Psoas muscle (tissue), 8 donors: ENCODE data around the gene TXNDC15. TPM values are rescaled to one million over a fixed set of nuclear protein-coding genes. Genes with fewer than 3 reads are reported as not detected.
"Not testable (repeated sequence)": the region's sequence is repeated elsewhere in the genome, so short reads cannot be mapped to it uniquely, and the experiment has no call there.

ENCODE experiments used
- ATAC-seq, 4 donors: fragments of 200-7000 bp; cut with Tn5 transposase; one replicate each; pipeline ENCODE4 v1.9.1; 2020; ENCODE audit warnings: moderate library complexity in 3 of 4, mild to moderate bottlenecking in 2 of 4
- DNase-seq, 2 donors: peaks; one replicate each; pipeline ENCODE4 v3.0.0-alpha.2; 2020
- H3K27ac ChIP-seq: fragments of 200-600 bp; one replicate; pipeline ENCODE4 v1.8.0; 2022
- H3K27me3 ChIP-seq, 3 donors: fragments of 200-600 bp in 1 of 3; one replicate each; pipeline versions ENCODE4 v1.6.1 to v1.8.0; 2013 to 2022; ENCODE audit warnings: low read length in 2 of 3, mild to moderate bottlenecking in 2 of 3, moderate library complexity in 1 of 3; ENCODE audit not compliant: insufficient read depth in 3 of 3
- H3K36me3 ChIP-seq, 2 donors: fragments of 200-600 bp in 1 of 2; one replicate each; pipeline versions ENCODE4 v1.6.1 to v1.8.0; 2013 to 2022; ENCODE audit warnings: low read depth in 1 of 2, mild to moderate bottlenecking in 1 of 2, moderate library complexity in 1 of 2; ENCODE audit not compliant: insufficient read depth in 1 of 2
- H3K4me1 ChIP-seq: fragments of 200-600 bp; one replicate; pipeline ENCODE4 v1.8.0; 2022
- H3K4me3 ChIP-seq: fragments of 200-600 bp; one replicate; pipeline ENCODE4 v1.8.0; 2022; ENCODE audit warnings: mild to moderate bottlenecking
- H3K9me3 ChIP-seq: fragments of 200-600 bp; one replicate; pipeline ENCODE4 v1.8.0; 2022
- WGBS, 3 donors: extraction: QIAGEN DNeasy Blood & Tissue Kit; methylation state at CpG; one replicate each; pipeline versions ENCODE4 v1.1.6 to v1.1.7; 2013; 5-methylcytosine and 5-hydroxymethylcytosine counted together
- intact Hi-C, 2 donors: fragments of 100-400 bp; cut with DNase I; formaldehyde crosslinking; loops; one replicate each; pipeline versions ENCODE4 v1.11.0 to v1.14.2; 2022
- polyA plus RNA-seq, 3 donors: library from polyadenylated mRNA; stranded (reverse); fragments of 200-250 nt; gene quantifications; one replicate each; pipeline ENCODE4 v1.2.3, GENCODE V29; 2013
- total RNA-seq, 4 donors: library from RNA; stranded (reverse); fragmentation: NEBNext Ultra II Directional in 2 of 4; extraction: Animal tissue kit (Norgen Biotek cat#: 25700) in 2 of 4; gene quantifications; one replicate each; pipeline versions ENCODE4 v1.2.1 to v1.2.4, GENCODE V29; 2021 to 2023
- TF ChIP-seq, protein P1 (sequence below): fragments of 200-600 bp; IDR thresholded peaks from one replicate; pipeline ENCODE4 v1.8.0; 2022; ENCODE audit warnings: antibody characterized with exemption
- donor health status: healthy with polysubstance abuse.
- donor health status: DM: no; HTN: no; CAD: no; lungs with moderate emphysema.
- donor health status: Bipolar disorder and iron deficiency.
- donor health status: healthy.
- donor health status: DM: yes; HTN: yes; CAD: no.
- donor health status: DM: no; HTN: no; CAD: no.
- donor health status: DM: no; HTN: no; CAD: no.
- donor health status: DM: yes; HTN: yes; CAD: no.

Gene TXNDC15
- total and polyA plus RNA-seq, 7 donors = 21.1 to 34.0 (median 28.6) TPM

DNA sequence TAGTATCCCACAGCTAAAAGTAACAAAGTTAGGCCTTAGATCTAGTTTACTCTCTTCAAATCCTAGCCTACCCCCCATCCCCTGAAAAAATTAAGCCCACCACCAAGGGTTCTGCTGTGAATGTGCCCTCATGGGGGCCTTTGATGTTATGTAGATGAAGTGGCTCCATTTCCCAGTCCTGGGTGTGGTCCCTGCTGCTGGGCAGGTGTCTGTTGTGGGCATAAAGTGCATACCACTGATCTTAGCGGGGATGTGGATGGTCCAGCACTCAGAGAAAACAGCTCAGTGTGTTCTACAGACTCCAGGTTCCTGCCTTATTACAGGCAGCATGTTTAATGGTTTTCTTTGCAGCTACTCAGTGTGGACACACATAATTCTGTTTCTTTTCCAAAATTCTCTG, 32.6 kb downstream of the TXNDC15 start:
- Histone ChIP-seq H3K9me3 (no peaks in the 10 kb centered on the region), H3K27me3 (no peaks in the 10 kb centered on the region), H3K4me1 (peaks cover 6% of the 10 kb centered on the region), H3K36me3 (peaks cover 0 to 38% of the 10 kb centered on the region in 2 donors), H3K4me3 (no peak overlapping the region), H3K27ac (peak overlapping the region; percentile 27)
- ATAC-seq = no peak
- 78 to 100% (median 93%) methylated on average over 1 of the region's 1 CpG for WGBS, 3 donors
- TF ChIP-seq, protein P1, sequence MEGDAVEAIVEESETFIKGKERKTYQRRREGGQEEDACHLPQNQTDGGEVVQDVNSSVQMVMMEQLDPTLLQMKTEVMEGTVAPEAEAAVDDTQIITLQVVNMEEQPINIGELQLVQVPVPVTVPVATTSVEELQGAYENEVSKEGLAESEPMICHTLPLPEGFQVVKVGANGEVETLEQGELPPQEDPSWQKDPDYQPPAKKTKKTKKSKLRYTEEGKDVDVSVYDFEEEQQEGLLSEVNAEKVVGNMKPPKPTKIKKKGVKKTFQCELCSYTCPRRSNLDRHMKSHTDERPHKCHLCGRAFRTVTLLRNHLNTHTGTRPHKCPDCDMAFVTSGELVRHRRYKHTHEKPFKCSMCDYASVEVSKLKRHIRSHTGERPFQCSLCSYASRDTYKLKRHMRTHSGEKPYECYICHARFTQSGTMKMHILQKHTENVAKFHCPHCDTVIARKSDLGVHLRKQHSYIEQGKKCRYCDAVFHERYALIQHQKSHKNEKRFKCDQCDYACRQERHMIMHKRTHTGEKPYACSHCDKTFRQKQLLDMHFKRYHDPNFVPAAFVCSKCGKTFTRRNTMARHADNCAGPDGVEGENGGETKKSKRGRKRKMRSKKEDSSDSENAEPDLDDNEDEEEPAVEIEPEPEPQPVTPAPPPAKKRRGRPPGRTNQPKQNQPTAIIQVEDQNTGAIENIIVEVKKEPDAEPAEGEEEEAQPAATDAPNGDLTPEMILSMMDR = no peak
- intact Hi-C loops = loop anchor here in 1 of 2 donors (10.0 kb wide), 1 partner anchor 62 kb away; the partner anchor contains the start of gene C5orf24
- no peak for DNase-seq

DNA sequence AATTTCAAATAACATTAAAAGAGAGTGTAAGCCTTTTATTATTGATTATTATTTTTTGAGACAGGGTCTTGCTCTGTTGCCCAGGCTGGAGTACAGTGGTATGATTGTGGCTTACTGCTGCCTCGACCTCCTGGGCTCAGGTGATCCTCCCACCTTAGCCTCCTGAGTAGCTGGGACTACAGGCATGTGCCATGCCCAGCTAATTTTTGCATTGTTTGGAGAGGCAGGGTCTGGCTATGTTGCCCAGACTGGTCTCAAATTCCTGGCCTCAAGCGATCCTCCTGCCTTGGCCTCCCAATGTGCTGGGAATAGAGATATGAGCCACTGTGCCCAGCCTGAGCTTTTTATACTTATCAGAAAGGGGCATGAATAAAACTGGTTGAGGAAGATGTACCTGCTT, 36.6 kb downstream of the TXNDC15 start:
- H3K9me3 ChIP-seq, H3K4me3 ChIP-seq, DNase-seq, H3K27me3 ChIP-seq, ATAC-seq, H3K27ac ChIP-seq, H3K4me1 ChIP-seq: not testable (repeated sequence)
- intact Hi-C loops = loop anchor here in 1 of 2 donors (10.0 kb wide), 1 partner anchor 424 kb away; no protein-coding TSS in a partner anchor
- peaks cover 0 to 68% of the 10 kb centered on the region in 2 donors for H3K36me3 ChIP-seq
- WGBS, 3 donors = 90 to 98% (median 96%) methylated on average over 2 of the region's 2 CpGs

DNA sequence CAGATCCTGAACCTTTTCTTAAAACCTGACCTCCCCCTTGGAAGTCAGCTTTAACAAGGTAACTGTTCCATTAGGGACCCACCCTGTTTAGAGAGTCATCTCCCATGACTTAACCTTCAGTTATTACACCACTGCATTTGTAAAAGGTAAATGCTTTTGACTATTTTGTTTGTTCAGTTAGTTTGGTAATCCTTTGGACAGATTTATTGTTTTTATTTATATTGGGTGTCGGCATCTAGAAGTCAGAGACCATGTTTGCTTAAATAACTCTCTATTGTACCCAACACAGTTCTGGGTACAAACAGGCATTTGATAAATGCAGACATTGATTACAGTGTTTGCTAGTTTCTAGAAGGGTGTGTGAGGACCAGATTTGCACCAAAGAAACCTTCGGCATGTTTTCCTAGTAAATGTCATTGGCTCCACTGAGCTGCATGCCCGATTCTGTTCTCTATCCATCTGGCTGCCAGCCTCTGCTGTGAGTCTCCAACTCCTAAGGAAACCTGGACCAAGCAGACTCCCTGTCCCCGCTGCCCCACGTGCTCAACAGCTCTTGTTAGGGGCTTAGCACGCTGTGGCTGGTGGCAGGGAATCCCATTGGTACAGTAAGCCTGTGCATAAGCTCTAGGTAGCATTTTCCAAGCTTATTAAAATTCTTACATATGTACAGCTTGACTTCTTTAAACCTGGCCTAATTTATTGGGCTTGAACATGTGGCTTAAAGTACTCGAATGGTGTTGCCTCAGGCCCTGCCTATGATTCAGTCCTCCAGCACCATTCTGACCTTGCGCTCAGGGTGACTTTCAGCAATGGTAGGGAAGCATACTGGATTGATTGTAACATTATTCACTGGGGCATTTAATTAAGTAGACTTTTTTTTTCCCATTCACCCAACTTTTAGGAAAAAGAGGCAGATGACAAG, 37.4 kb downstream of the TXNDC15 start:
- peak in 3 of 4 donors; percentile 67 to 74 (median 68) for ATAC-seq
- H3K36me3 ChIP-seq = peaks cover 0 to 71% of the 10 kb centered on the region in 2 donors
- no peak for DNase-seq
- H3K4me1 ChIP-seq = peaks cover 6% of the 10 kb centered on the region
- 46 to 56% (median 50%) methylated on average over 8 of the region's 8 CpGs for WGBS, 3 donors
- H3K4me3 ChIP-seq = no peak overlapping the region
- TF ChIP-seq, protein P1 = no peak
- H3K9me3 ChIP-seq = no peaks in the 10 kb centered on the region
- peak overlapping the region; percentile 23 for H3K27ac ChIP-seq
- intact Hi-C loops = loop anchor here in 1 of 2 donors (10.0 kb wide), 1 partner anchor 423 kb away; no protein-coding TSS in a partner anchor
- no peaks in the 10 kb centered on the region for H3K27me3 ChIP-seq

DNA sequence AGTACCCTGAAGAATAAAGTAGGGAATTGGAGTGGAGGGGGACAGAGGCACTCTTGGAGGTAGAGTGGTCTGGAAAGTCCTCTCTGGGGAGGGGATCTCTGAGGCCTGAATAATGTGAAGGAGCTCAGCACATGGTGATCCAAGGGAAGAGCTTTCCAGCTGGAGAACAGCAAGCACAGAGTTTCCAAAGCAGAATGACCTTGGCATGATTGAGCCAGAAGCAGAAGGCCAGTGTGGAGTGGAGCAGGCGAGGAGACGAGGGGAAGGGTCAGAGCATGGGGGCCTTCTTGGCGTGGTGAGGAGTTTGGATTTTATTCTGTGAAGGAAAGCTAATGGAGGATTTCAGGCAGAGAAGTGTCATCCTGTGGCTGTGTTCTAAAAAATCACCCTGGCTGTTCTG, 39.1 kb downstream of the TXNDC15 start:
- Histone ChIP-seq H3K27ac (no peak overlapping the region), H3K27me3 (no peaks in the 10 kb centered on the region), H3K4me3 (no peak overlapping the region), H3K36me3 (peaks cover 0 to 75% of the 10 kb centered on the region in 2 donors), H3K9me3 (no peaks in the 10 kb centered on the region), H3K4me1 (peaks cover 6% of the 10 kb centered on the region)
- ATAC-seq = peak in 3 of 4 donors; percentile 47 to 52 (median 51)
- TF ChIP-seq, protein P1 = no peak
- no peak for DNase-seq
- intact Hi-C loops = loop anchor here in 1 of 2 donors (10.0 kb wide), 1 partner anchor 422 kb away; no protein-coding TSS in a partner anchor
- WGBS, 3 donors = 58% methylated on average over 3 of the region's 3 CpGs

DNA sequence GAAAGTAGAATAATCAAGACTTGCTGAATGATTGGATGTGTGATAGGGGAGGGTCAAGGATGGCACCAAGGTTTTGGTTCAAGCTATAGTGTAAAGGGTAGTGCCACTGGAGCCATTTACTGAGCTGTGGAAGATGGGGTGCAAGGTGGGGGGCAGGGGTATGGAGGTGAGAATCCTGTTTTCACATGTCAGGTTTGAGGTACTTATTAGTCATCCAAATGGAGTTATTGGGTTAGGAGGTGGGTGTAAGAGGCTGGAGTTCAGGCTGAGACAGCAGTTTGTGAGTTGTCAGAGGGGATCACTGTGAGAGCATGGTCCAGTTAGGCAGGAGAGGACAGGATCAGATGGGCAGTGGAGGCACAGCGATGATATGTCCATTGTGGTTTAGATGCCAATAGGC, 39.6 kb downstream of the TXNDC15 start:
- Histone ChIP-seq H3K4me1 (peaks cover 6% of the 10 kb centered on the region), H3K36me3 (peaks cover 0 to 75% of the 10 kb centered on the region in 2 donors), H3K27me3 (no peaks in the 10 kb centered on the region), H3K4me3 (no peak overlapping the region), H3K9me3 (no peaks in the 10 kb centered on the region), H3K27ac (no peak overlapping the region)
- intact Hi-C loops = loop anchor here in 1 of 2 donors (10.0 kb wide), 1 partner anchor 421 kb away; no protein-coding TSS in a partner anchor
- TF ChIP-seq, protein P1 = no peak
- ATAC-seq (no peak), DNase-seq (no peak)
- 96 to 100% (median 100%) methylated on average over 1 of the region's 1 CpG for WGBS, 3 donors
